PC-3 (cell line): ENCODE results near the gene SLC31A2. TPM values are rescaled to one million over a fixed set of nuclear protein-coding genes. Genes with fewer than 3 reads are reported as not detected.
A peak's percentile ranks its signal among the peaks of the same experiment; 100 is the strongest.

ENCODE experiments used
- ATAC-seq: fragments of 200-7000 bp; cut with Tn5 transposase; 2 replicates; pipeline ENCODE4 v1.9.1; 2020; ENCODE audit warnings: mild to moderate bottlenecking, moderate library complexity
- BruUV-seq: library from RNA; stranded (reverse); fragments of 400-500 nt; replicated peaks from 2 replicates; lab custom pipeline; 2021; lab: Mats Ljungman, UMichigan
- CTCF ChIA-PET: fragments of 300-600 bp; sonication (Branson Sonifier 250); formaldehyde crosslinking; loops from one replicate; lab custom pipeline; 2022; ENCODE audit warnings: antibody characterized with exemption; lab: Charles Lee
- POLR2A ChIA-PET: fragments of 300-600 bp; sonication (Branson Sonifier 250); formaldehyde crosslinking; loops from one replicate; lab custom pipeline; 2022; ENCODE audit warnings: antibody characterized with exemption; ENCODE audit not compliant: unreplicated experiment; lab: Charles Lee
- DNase-seq: peaks from one replicate; pipeline ENCODE4 v3.0.0-alpha.2; 2015
- H2AFZ ChIP-seq: fragments of 300-600 bp; sonication (generic); 2 replicates; pipeline ENCODE4 v1.6.0; 2016; ENCODE audit warnings: antibody characterized with exemption, low read length
- H3F3A ChIP-seq: fragments of 300-600 bp; sonication (generic); one replicate; pipeline ENCODE4 v1.6.0; 2017; ENCODE audit warnings: antibody characterized with exemption, low read length, control low read depth, mild to moderate bottlenecking; ENCODE audit not compliant: unreplicated experiment
- H3K27ac ChIP-seq: fragments of 300-600 bp; sonication (generic); 2 replicates; pipeline ENCODE4 v1.5.1; 2016; ENCODE audit warnings: mild to moderate bottlenecking, low read length
- H3K27me3 ChIP-seq: fragments of 300-600 bp; sonication (generic); 2 replicates; pipeline ENCODE4 v1.6.1; 2016; ENCODE audit warnings: low read length, mixed read lengths
- H3K36me3 ChIP-seq: fragments of 300-600 bp; sonication (generic); 2 replicates; pipeline ENCODE4 v1.6.1; 2016; ENCODE audit warnings: low read depth, mixed run types, low read length, mixed read lengths
- H3K4me1 ChIP-seq: fragments of 300-600 bp; sonication (generic); 2 replicates; pipeline ENCODE4 v1.5.1; 2016; ENCODE audit warnings: low read length; ENCODE audit not compliant: insufficient read depth
- H3K4me2 ChIP-seq: fragments of 300-600 bp; sonication (generic); 2 replicates; pipeline ENCODE4 v1.6.0; 2016; ENCODE audit warnings: low read length
- H3K4me3 ChIP-seq: fragments of 300-600 bp; sonication (generic); 2 replicates; pipeline ENCODE4 v1.5.1; 2016; ENCODE audit warnings: mild to moderate bottlenecking, low read length, mixed read lengths
- H3K79me2 ChIP-seq: fragments of 300-600 bp; sonication (generic); 2 replicates; pipeline ENCODE4 v1.6.1; 2017; ENCODE audit warnings: low read length, mixed read lengths
- H3K9ac ChIP-seq: fragments of 300-600 bp; sonication (generic); 2 replicates; pipeline ENCODE4 v1.6.0; 2016; ENCODE audit warnings: mild to moderate bottlenecking, low read length
- H3K9me2 ChIP-seq: fragments of 300-600 bp; sonication (generic); replicated peaks from 2 replicates; pipeline ENCODE4 v1.6.1; 2016; ENCODE audit warnings: mixed run types, low read length, mixed read lengths
- H3K9me3 ChIP-seq: fragments of 300-600 bp; sonication (generic); 2 replicates; pipeline ENCODE4 v1.6.1; 2016; ENCODE audit warnings: low read length, mixed read lengths
- H4K20me1 ChIP-seq: fragments of 300-600 bp; sonication (generic); 2 replicates; pipeline ENCODE4 v1.6.1; 2016; ENCODE audit warnings: low read length, mixed read lengths
- EZH2 ChIP-seq: fragments of 300-600 bp; sonication (generic); IDR thresholded peaks from one replicate; pipeline ENCODE4 v1.6.1; 2017; ENCODE audit warnings: antibody characterized with exemption, mild to moderate bottlenecking, low read length; ENCODE audit not compliant: unreplicated experiment
- EZH2phosphoT487 ChIP-seq: fragments of 300-600 bp; sonication (generic); IDR thresholded peaks from 2 replicates; pipeline ENCODE4 v1.6.1; 2018; ENCODE audit warnings: mild to moderate bottlenecking, antibody characterized with exemption, low read length, borderline replicate concordance
- intact Hi-C: fragments of 100-400 bp; cut with micrococcal nuclease; formaldehyde crosslinking; loops from 2 replicates; pipeline ENCODE4 v1.9.0; 2023
- total RNA-seq: library from RNA; depleted of rRNA; stranded (reverse); fragments of >200 nt; gene quantifications from 2 replicates; pipeline ENCODE4 v1.2.3, GENCODE V29; 2014
- TF ChIP-seq, protein P1 (sequence below): fragments of 300-600 bp; sonication (generic); conservative IDR thresholded peaks from 2 replicates; pipeline ENCODE4 v1.5.1; 2017; ENCODE audit warnings: antibody characterized with exemption, low read depth, mild to moderate bottlenecking, low read length

Gene SLC31A2
- total RNA-seq, 1 experiment from 2014 or later = 3.6 TPM

- H3K27me3 ChIP-seq = no peaks in the 10 kb centered on the region
- H3F3A ChIP-seq = no peaks in the 10 kb centered on the region
- no peak overlapping the region for H3K27ac ChIP-seq
- TF ChIP-seq EZH2 (no peak), EZH2phosphoT487 (no peak)
- TF ChIP-seq, protein P1, sequence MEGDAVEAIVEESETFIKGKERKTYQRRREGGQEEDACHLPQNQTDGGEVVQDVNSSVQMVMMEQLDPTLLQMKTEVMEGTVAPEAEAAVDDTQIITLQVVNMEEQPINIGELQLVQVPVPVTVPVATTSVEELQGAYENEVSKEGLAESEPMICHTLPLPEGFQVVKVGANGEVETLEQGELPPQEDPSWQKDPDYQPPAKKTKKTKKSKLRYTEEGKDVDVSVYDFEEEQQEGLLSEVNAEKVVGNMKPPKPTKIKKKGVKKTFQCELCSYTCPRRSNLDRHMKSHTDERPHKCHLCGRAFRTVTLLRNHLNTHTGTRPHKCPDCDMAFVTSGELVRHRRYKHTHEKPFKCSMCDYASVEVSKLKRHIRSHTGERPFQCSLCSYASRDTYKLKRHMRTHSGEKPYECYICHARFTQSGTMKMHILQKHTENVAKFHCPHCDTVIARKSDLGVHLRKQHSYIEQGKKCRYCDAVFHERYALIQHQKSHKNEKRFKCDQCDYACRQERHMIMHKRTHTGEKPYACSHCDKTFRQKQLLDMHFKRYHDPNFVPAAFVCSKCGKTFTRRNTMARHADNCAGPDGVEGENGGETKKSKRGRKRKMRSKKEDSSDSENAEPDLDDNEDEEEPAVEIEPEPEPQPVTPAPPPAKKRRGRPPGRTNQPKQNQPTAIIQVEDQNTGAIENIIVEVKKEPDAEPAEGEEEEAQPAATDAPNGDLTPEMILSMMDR = no peak
- H3K36me3 ChIP-seq = peaks cover 40% of the 10 kb centered on the region
- H3K4me2 ChIP-seq = no peak overlapping the region
- no peaks in the 10 kb centered on the region for H3K9me2 ChIP-seq
- intact Hi-C loops = no loop called here
- no peak overlapping the region for H2AFZ ChIP-seq
- H3K4me3 ChIP-seq = no peak overlapping the region
- CTCF ChIA-PET = no interaction called here
- ATAC-seq = no peak
- H3K9ac ChIP-seq = no peak overlapping the region
- peaks cover 15% of the 10 kb centered on the region for H3K4me1 ChIP-seq
- H4K20me1 ChIP-seq = no peaks in the 10 kb centered on the region
- no TSS peak for BruUV-seq
- no peak for DNase-seq
- no peaks in the 10 kb centered on the region for H3K79me2 ChIP-seq
- POLR2A ChIA-PET = no interaction called here
- no peaks in the 10 kb centered on the region for H3K9me3 ChIP-seq
These were observed 34.5 kb downstream of the SLC31A2 start for GRCh38 chr9:113185271-113185670.

GRCh38 chr9:113186137-113186755 is 35.4 kb downstream of the SLC31A2 start:
- CTCF ChIA-PET = no interaction called here
- intact Hi-C loops = no loop called here
- Histone ChIP-seq H3K4me2 (no peak overlapping the region), H4K20me1 (no peaks in the 10 kb centered on the region), H3K36me3 (peaks cover 43% of the 10 kb centered on the region), H3K4me3 (no peak overlapping the region), H3K9ac (no peak overlapping the region), H3K27me3 (no peaks in the 10 kb centered on the region), H3K9me2 (no peaks in the 10 kb centered on the region), H3F3A (no peaks in the 10 kb centered on the region), H3K79me2 (no peaks in the 10 kb centered on the region), H3K4me1 (peaks cover 15% of the 10 kb centered on the region), H3K27ac (no peak overlapping the region), H2AFZ (no peak overlapping the region), H3K9me3 (no peaks in the 10 kb centered on the region)
- no peak for TF ChIP-seq EZH2
- TF ChIP-seq EZH2phosphoT487 = no peak
- TF ChIP-seq, protein P1 = no peak
- ATAC-seq (no peak), DNase-seq (no peak)
- no TSS peak for BruUV-seq
- POLR2A ChIA-PET = no interaction called here

GRCh38 chr9:113187929-113188595 is 37.3 kb downstream of the SLC31A2 start:
- DNase-seq (peak; percentile 65), ATAC-seq (peak; percentile 98)
- TSS peak; percentile 32 for BruUV-seq
- intact Hi-C loops = no loop called here
- TF ChIP-seq EZH2phosphoT487 (no peak), EZH2 (no peak)
- TF ChIP-seq, protein P1 = no peak
- Histone ChIP-seq H3K9me3 (no peaks in the 10 kb centered on the region), H2AFZ (no peak overlapping the region; the same call in 1 of the 2 replicates), H3K79me2 (no peaks in the 10 kb centered on the region), H3K4me3 (no peak overlapping the region), H3K4me2 (peak overlapping the region; percentile 27; the same call in 1 of the 2 replicates), H3K36me3 (peaks cover 35% of the 10 kb centered on the region), H3K27ac (peak overlapping the region; percentile 40), H3K9ac (no peak overlapping the region), H4K20me1 (no peaks in the 10 kb centered on the region), H3K27me3 (no peaks in the 10 kb centered on the region), H3K9me2 (no peaks in the 10 kb centered on the region), H3K4me1 (peaks cover 15% of the 10 kb centered on the region), H3F3A (no peaks in the 10 kb centered on the region)
- CTCF ChIA-PET = no interaction called here
- POLR2A ChIA-PET = interaction anchor here (0.6 kb wide), 1 partner anchor 86 kb away, joined by 3 read pairs; no protein-coding TSS in a partner anchor
